ENCODE data around the gene ANKMY1.

ANKMY1 gene

GRCh38 chr2:240513549-240514287 is 44.1 kb downstream of the ANKMY1 start:
- peak; percentile 95 for DNase-seq

GRCh38 chr2:240512666-240513535 is 44.9 kb downstream of the ANKMY1 start:
- no peak for DNase-seq

- DNase-seq = no peak
These were observed 45.7 kb downstream of the ANKMY1 start for GRCh38 chr2:240512109-240512485.

GRCh38 chr2:240511351-240512108 is 46.3 kb downstream of the ANKMY1 start:
- peak; percentile 7 for DNase-seq

- no peak for DNase-seq
These were observed 47.1 kb downstream of the ANKMY1 start for GRCh38 chr2:240510513-240511210.

- DNase-seq = no peak
These were observed 47.9 kb downstream of the ANKMY1 start for GRCh38 chr2:240509667-240510512.

- DNase-seq = no peak
These were observed 48.8 kb downstream of the ANKMY1 start for GRCh38 chr2:240508832-240509545.

- no peak for DNase-seq
These were observed 50.0 kb downstream of the ANKMY1 start for GRCh38 chr2:240507778-240508251.

- DNase-seq = no peak
These were observed 50.6 kb downstream of the ANKMY1 start for GRCh38 chr2:240507060-240507777.

GRCh38 chr2:240506406-240507059 is 51.3 kb downstream of the ANKMY1 start:
- no peak for DNase-seq

- DNase-seq = no peak
These were observed 51.9 kb downstream of the ANKMY1 start for GRCh38 chr2:240505910-240506309.

GRCh38 chr2:240503848-240504247 is 53.9 kb downstream of the ANKMY1 start:
- DNase-seq = no peak

- DNase-seq = no peak
These were observed 54.4 kb downstream of the ANKMY1 start for GRCh38 chr2:240503375-240503774.

GRCh38 chr2:240502430-240503121 is 55.2 kb downstream of the ANKMY1 start:
- DNase-seq = no peak

- no peak for DNase-seq
These were observed 55.7 kb downstream of the ANKMY1 start for GRCh38 chr2:240502059-240502429.

- DNase-seq = no peak
These were observed 56.2 kb downstream of the ANKMY1 start for GRCh38 chr2:240501531-240501991.

- no peak for DNase-seq
These were observed 57.0 kb downstream of the ANKMY1 start for GRCh38 chr2:240500561-240501423.

All from inflammatory macrophage treated with lipopolysaccharide for 4 hours (primary cell).